MM.1S (cell line): Measurements from ENCODE around the gene BCL2L2.

ENCODE experiments used
- EZH2 ChIP-seq: fragments of 300-600 bp; sonication (generic); optimal IDR thresholded peaks from 2 replicates; pipeline ENCODE3; 2017; ENCODE audit warnings: low read depth, mild to moderate bottlenecking, antibody characterized with exemption, low read length, mixed read lengths
- EZH2phosphoT487 ChIP-seq: fragments of 300-600 bp; sonication (generic); IDR thresholded peaks from 2 replicates; pipeline ENCODE4 v1.6.1; 2018; ENCODE audit warnings: antibody characterized with exemption, low read length
- TF ChIP-seq, protein P1 (sequence below): fragments of 300-600 bp; sonication (generic); IDR thresholded peaks from 2 replicates; pipeline ENCODE4 v1.5.1; 2016; ENCODE audit warnings: antibody characterized with exemption, low read length, mixed read lengths

- TF ChIP-seq, protein P1, sequence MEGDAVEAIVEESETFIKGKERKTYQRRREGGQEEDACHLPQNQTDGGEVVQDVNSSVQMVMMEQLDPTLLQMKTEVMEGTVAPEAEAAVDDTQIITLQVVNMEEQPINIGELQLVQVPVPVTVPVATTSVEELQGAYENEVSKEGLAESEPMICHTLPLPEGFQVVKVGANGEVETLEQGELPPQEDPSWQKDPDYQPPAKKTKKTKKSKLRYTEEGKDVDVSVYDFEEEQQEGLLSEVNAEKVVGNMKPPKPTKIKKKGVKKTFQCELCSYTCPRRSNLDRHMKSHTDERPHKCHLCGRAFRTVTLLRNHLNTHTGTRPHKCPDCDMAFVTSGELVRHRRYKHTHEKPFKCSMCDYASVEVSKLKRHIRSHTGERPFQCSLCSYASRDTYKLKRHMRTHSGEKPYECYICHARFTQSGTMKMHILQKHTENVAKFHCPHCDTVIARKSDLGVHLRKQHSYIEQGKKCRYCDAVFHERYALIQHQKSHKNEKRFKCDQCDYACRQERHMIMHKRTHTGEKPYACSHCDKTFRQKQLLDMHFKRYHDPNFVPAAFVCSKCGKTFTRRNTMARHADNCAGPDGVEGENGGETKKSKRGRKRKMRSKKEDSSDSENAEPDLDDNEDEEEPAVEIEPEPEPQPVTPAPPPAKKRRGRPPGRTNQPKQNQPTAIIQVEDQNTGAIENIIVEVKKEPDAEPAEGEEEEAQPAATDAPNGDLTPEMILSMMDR: no peak
- TF ChIP-seq EZH2phosphoT487 (no peak), EZH2 (no peak)
These were observed 19.6 kb upstream of the BCL2L2 start for GRCh38 chr14:23286902-23287479.
